Activated naive CD8-positive, alpha-beta T cell treated with anti-CD3 and anti-CD28 coated beads, Interleukin-2, amount 50 U/mL, for 24 hours (primary cell): ENCODE data around the gene DGKZ.

Experiments
- ATAC-seq: fragments of 150-1000 bp; cut with Tn5 transposase; one replicate; pipeline ENCODE4 v1.10.0; 2021
- DNase-seq: peaks from one replicate; pipeline ENCODE4 v3.0.0; 2021
- H3K27ac Mint-ChIP-seq: one replicate; pipeline ENCODE4 v1.8.0; 2021; ENCODE audit warnings: mild to moderate bottlenecking, mixed read lengths
- H3K27me3 Mint-ChIP-seq: one replicate; pipeline ENCODE4 v1.8.0; 2021; ENCODE audit warnings: mixed read lengths
- H3K36me3 Mint-ChIP-seq: one replicate; pipeline ENCODE4 v1.8.0; 2021; ENCODE audit warnings: low read depth, mixed read lengths
- H3K4me1 Mint-ChIP-seq: one replicate; pipeline ENCODE4 v1.8.0; 2021; ENCODE audit warnings: mixed read lengths
- H3K4me3 Mint-ChIP-seq: one replicate; pipeline ENCODE4 v1.8.0; 2021; ENCODE audit warnings: mild to moderate bottlenecking, moderate library complexity, mixed read lengths
- H3K9me3 Mint-ChIP-seq: one replicate; pipeline ENCODE4 v1.8.0; 2021; ENCODE audit warnings: mixed read lengths

The DGKZ gene

DNA sequence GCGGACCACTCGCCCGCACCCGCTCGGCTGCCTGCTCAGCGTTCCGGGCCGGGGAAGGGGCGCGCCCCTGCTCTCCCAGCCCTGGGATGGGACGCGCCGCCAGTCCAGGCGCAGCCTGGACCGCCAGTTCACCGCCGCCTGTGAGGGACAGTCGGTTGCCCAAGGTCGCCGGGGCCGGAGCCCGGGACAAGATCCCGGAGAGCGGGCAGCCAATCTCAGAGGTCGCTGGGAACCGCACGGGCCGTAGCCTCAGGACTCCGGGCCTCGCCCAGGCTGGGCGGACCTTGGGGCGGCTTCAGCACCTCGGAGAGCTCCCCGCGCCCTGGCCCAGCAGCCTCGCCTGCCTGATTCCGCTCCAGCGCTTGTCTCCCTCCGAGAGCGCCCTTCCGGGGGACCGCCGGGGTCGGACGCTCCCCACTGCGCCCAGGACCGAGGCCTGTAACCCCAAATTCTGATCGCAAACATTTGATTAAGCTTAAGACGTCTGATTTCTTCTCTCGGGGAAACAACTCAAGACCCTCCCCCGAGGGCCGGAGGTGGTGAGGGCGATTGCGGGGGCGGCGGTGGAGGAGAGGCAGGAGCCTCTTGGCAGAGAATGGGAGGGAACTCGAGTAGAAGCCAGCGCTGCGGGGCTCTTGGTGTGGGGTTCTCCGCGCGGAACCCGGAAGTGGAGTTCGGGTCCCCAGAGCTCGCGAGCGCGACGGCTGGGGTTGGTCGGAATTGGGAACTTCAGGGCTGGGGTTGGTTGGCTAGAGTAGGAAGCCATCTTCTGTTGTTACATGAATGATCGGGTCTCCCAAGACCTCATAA, 45.4 kb downstream of the DGKZ start:
- H3K4me1 Mint-ChIP-seq = peaks cover 20% of the 10 kb centered on the region
- peak; percentile 79 for ATAC-seq
- H3K27ac Mint-ChIP-seq = no peak overlapping the region
- H3K36me3 Mint-ChIP-seq = peaks cover 3% of the 10 kb centered on the region
- H3K27me3 Mint-ChIP-seq = peaks cover 46% of the 10 kb centered on the region
- peak; percentile 84 for DNase-seq
- no peaks in the 10 kb centered on the region for H3K9me3 Mint-ChIP-seq
- peak overlapping the region; percentile 68 for H3K4me3 Mint-ChIP-seq

- no peaks in the 10 kb centered on the region for H3K9me3 Mint-ChIP-seq
- no peak for DNase-seq
- peaks cover 42% of the 10 kb centered on the region for H3K27me3 Mint-ChIP-seq
- H3K4me1 Mint-ChIP-seq = peaks cover 20% of the 10 kb centered on the region
- peaks cover 3% of the 10 kb centered on the region for H3K36me3 Mint-ChIP-seq
- ATAC-seq = no peak
- H3K4me3 Mint-ChIP-seq = peak overlapping the region; percentile 68
- H3K27ac Mint-ChIP-seq = no peak overlapping the region
Observed at GRCh38 chr11:46393231-46393616, 46.0 kb downstream of the DGKZ start.

DNA sequence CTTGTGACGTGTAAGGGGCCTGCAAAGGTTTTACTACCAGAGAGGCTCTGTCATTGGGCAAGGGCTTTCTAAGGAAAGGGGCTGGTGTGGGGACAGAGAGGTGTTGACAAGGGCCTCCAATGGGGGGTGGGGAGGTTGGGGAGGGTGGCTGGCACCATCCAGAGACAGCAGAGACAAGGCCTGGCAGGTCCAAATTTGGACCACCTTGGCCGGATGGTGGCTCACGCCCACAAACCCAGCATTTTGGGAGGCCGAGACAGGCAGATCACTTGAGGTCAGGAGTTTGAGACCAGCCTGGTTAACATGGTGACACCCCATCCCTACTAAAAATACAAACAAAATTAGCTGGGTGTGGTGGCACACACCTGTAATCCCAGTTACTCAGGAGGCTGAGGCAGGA, 46.5 kb downstream of the DGKZ start:
- Mint-ChIP-seq H3K9me3 (no peaks in the 10 kb centered on the region), H3K27me3 (peaks cover 37% of the 10 kb centered on the region), H3K27ac (no peak overlapping the region), H3K36me3 (peaks cover 3% of the 10 kb centered on the region), H3K4me3 (no peak overlapping the region), H3K4me1 (peaks cover 18% of the 10 kb centered on the region)
- ATAC-seq (no peak), DNase-seq (no peak)

DNA sequence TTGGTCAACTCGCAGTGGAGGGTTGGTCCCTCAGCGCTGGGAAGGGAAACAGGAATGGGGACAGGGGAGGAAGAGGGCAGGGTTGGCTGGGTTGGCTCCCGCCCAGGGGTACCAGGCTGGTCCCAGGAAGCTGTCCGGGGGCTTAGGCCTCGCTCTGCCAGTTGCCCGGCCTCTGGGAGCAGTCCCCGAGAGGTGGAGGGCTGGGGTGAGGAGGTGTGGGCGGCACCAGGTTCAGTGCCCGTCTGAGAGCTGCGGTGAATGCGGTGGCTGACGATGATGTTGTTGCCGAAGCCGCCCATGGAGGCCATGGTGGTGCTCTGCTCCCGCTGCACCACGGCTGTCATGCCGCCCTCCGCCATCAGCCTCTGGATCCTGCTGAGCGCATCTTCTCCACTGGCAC, 50.3 kb downstream of the DGKZ start:
- peaks cover 15% of the 10 kb centered on the region for H3K27me3 Mint-ChIP-seq
- peaks cover 9% of the 10 kb centered on the region for H3K4me1 Mint-ChIP-seq
- H3K4me3 Mint-ChIP-seq = no peak overlapping the region
- ATAC-seq (no peak), DNase-seq (no peak)
- H3K9me3 Mint-ChIP-seq = no peaks in the 10 kb centered on the region
- H3K27ac Mint-ChIP-seq = no peak overlapping the region
- H3K36me3 Mint-ChIP-seq = peaks cover 3% of the 10 kb centered on the region

- no peak overlapping the region for H3K4me3 Mint-ChIP-seq
- H3K27ac Mint-ChIP-seq = no peak overlapping the region
- peaks cover 19% of the 10 kb centered on the region for H3K36me3 Mint-ChIP-seq
- no peak for ATAC-seq
- DNase-seq = no peak
- H3K27me3 Mint-ChIP-seq = no peaks in the 10 kb centered on the region
- no peaks in the 10 kb centered on the region for H3K4me1 Mint-ChIP-seq
- no peaks in the 10 kb centered on the region for H3K9me3 Mint-ChIP-seq
Observed at GRCh38 chr11:46402957-46403902, 56.0 kb downstream of the DGKZ start.

DNA sequence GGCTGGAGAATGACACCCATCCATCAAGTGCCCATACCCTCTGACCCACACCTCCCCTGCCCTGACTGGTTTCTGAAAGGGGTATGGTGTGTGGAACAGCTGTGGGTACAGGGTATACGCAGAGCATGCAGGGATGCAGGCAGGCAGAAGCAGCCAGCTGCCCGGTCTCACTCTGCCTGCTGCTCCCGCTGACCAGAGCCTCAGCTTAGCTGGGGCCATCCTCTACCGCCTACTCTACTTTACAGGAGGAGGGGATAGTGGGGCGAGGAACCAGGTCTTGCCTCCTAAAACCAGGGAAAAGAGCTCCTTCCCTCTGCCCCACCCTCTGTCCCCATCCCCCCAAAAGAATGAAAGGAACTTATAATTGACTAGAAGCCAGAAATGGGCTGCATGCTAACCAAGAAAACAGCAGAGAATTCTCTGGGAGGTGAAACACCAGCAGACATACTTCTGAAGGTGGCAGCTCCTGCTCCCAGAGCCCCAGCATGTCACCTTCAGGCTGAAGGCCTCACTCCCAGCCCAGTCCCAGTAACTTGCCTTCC, 57.3 kb downstream of the DGKZ start:
- DNase-seq (no peak), ATAC-seq (no peak)
- Mint-ChIP-seq H3K4me1 (no peaks in the 10 kb centered on the region), H3K27me3 (no peaks in the 10 kb centered on the region), H3K9me3 (no peaks in the 10 kb centered on the region), H3K4me3 (no peak overlapping the region), H3K36me3 (peaks cover 23% of the 10 kb centered on the region), H3K27ac (no peak overlapping the region)

GRCh38 chr11:46407635-46408034, 60.4 kb downstream of the DGKZ start:
- H3K27me3 Mint-ChIP-seq = no peaks in the 10 kb centered on the region
- H3K27ac Mint-ChIP-seq = no peak overlapping the region
- H3K4me1 Mint-ChIP-seq = no peaks in the 10 kb centered on the region
- peaks cover 26% of the 10 kb centered on the region for H3K36me3 Mint-ChIP-seq
- no peak for ATAC-seq
- no peaks in the 10 kb centered on the region for H3K9me3 Mint-ChIP-seq
- no peak for DNase-seq
- no peak overlapping the region for H3K4me3 Mint-ChIP-seq

DNA sequence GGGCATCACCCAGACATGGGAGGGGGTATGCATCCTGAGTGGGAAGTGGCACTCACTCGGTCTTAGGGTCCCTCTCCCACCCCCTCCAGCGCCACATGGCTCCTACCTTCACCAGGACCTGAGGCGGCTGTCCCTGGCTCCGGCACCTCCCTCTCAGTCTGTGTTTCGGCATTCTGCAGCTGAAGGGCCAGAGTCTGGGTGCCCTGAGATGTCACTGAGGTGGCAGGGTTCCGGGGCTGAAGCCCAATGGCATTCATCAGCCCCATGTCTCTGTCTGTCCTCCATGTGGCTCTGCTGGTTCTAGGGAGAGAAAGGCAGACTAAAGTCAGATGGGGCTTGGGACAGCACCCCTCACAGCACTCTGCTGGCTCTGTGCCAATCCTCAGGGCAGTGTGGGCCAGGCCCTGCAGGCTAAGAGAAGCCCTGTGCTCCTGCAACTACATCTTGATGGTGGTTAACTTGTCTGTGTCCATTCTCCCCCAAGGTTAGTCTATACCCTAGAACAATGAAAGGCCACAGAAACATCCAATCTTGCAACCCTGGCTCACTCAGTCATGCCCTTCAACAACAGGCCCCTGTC, 61.2 kb downstream of the DGKZ start:
- Mint-ChIP-seq H3K4me1 (no peaks in the 10 kb centered on the region), H3K9me3 (no peaks in the 10 kb centered on the region), H3K4me3 (no peak overlapping the region), H3K27me3 (no peaks in the 10 kb centered on the region), H3K36me3 (peaks cover 21% of the 10 kb centered on the region), H3K27ac (no peak overlapping the region)
- DNase-seq (no peak), ATAC-seq (no peak)

GRCh38 chr11:46410021-46410420, 62.8 kb downstream of the DGKZ start:
- DNase-seq (no peak), ATAC-seq (no peak)
- Mint-ChIP-seq H3K36me3 (peaks cover 23% of the 10 kb centered on the region), H3K27me3 (no peaks in the 10 kb centered on the region), H3K27ac (no peak overlapping the region), H3K4me1 (peaks cover 13% of the 10 kb centered on the region), H3K9me3 (no peaks in the 10 kb centered on the region), H3K4me3 (no peak overlapping the region)

- Mint-ChIP-seq H3K4me3 (no peak overlapping the region), H3K36me3 (peaks cover 18% of the 10 kb centered on the region)
Observed at GRCh38 chr11:46413760-46414465, 66.7 kb downstream of the DGKZ start.

GRCh38 chr11:46414466-46414796, 67.2 kb downstream of the DGKZ start:
- Mint-ChIP-seq H3K9me3 (no peaks in the 10 kb centered on the region), H3K36me3 (peaks cover 18% of the 10 kb centered on the region), H3K27ac (no peak overlapping the region), H3K4me3 (no peak overlapping the region), H3K4me1 (peaks cover 22% of the 10 kb centered on the region), H3K27me3 (no peaks in the 10 kb centered on the region)
- ATAC-seq (peak; percentile 52), DNase-seq (no peak)

More at GRCh38 chr11:46413760-46414465, 66.7 kb downstream of the DGKZ start:
- H3K27ac Mint-ChIP-seq = no peak overlapping the region
- no peak for DNase-seq
- peaks cover 22% of the 10 kb centered on the region for H3K4me1 Mint-ChIP-seq
- peak; percentile 20 for ATAC-seq
- H3K9me3 Mint-ChIP-seq = no peaks in the 10 kb centered on the region
- no peaks in the 10 kb centered on the region for H3K27me3 Mint-ChIP-seq

- ATAC-seq (no peak), DNase-seq (no peak)
- H3K27me3 Mint-ChIP-seq = no peaks in the 10 kb centered on the region
- peaks cover 16% of the 10 kb centered on the region for H3K36me3 Mint-ChIP-seq
- no peak overlapping the region for H3K4me3 Mint-ChIP-seq
- peaks cover 22% of the 10 kb centered on the region for H3K4me1 Mint-ChIP-seq
- no peaks in the 10 kb centered on the region for H3K9me3 Mint-ChIP-seq
- H3K27ac Mint-ChIP-seq = no peak overlapping the region
Observed at GRCh38 chr11:46414879-46415278, 67.6 kb downstream of the DGKZ start.

- peaks cover 20% of the 10 kb centered on the region for H3K36me3 Mint-ChIP-seq
- ATAC-seq (no peak), DNase-seq (no peak)
- H3K27me3 Mint-ChIP-seq = no peaks in the 10 kb centered on the region
- H3K4me1 Mint-ChIP-seq = peaks cover 33% of the 10 kb centered on the region
- no peak overlapping the region for H3K4me3 Mint-ChIP-seq
- H3K27ac Mint-ChIP-seq = no peak overlapping the region
- H3K9me3 Mint-ChIP-seq = no peaks in the 10 kb centered on the region
Observed at GRCh38 chr11:46417711-46418110, 70.4 kb downstream of the DGKZ start.

DNA sequence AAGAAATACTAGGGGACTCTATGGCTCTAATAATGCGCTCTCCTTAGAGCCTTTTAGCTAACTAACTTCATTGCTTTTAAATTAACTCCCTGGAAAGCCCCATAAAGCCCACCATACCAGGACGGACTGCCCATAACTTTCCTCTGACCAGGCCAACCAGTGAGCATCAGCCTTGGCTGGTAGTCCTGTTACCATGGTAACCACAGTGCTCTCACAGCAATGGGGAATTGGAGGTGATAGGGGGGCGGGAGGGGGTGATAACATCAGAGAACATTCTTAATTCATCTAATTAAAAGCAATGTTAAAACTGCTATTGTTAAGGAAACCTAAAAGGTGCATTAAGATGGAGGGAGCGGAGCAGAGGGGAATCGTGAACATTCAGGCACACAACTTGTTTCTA, 71.5 kb downstream of the DGKZ start:
- DNase-seq (no peak), ATAC-seq (no peak)
- no peaks in the 10 kb centered on the region for H3K9me3 Mint-ChIP-seq
- H3K27me3 Mint-ChIP-seq = no peaks in the 10 kb centered on the region
- no peak overlapping the region for H3K27ac Mint-ChIP-seq
- H3K4me1 Mint-ChIP-seq = peaks cover 33% of the 10 kb centered on the region
- H3K36me3 Mint-ChIP-seq = peaks cover 22% of the 10 kb centered on the region
- no peak overlapping the region for H3K4me3 Mint-ChIP-seq
